ENCODE data around the gene RPH3AL. TPM values are rescaled to one million over a fixed set of nuclear protein-coding genes. Genes with fewer than 3 reads are reported as not detected.
"Not testable (repeated sequence)": the region's sequence is repeated elsewhere in the genome, so short reads cannot be mapped to it uniquely, and the experiment has no call there.

The RPH3AL gene
- total RNA-seq, 6 donors from 2014 or later: 33.6 to 93.2 (median 54.3) TPM

GRCh38 chr17:170130-170670 is 182.4 kb downstream of the RPH3AL start:
- Histone ChIP-seq H3K4me1 (no peaks in the 10 kb centered on the region), H3K9me3 (no peaks in the 10 kb centered on the region), H3K4me3 (no peak overlapping the region), H3K36me3 (no peaks in the 10 kb centered on the region), H3K27ac (no peak overlapping the region), H3K27me3 (no peaks in the 10 kb centered on the region)
- 94 to 100% methylated on average over 4 to 6 of the region's 6 CpGs for WGBS, 2 donors
- ATAC-seq (ENCODE audit: low FRiP score in 2 of 2) (peak in 1 of 2 donors; percentile 62), DNase-seq (peak in 1 of 2 donors; percentile 47)
- no peak for TF ChIP-seq POLR2AphosphoS5 (IDR thresholded peaks at IDR 0.05)

- not testable (repeated sequence) for DNase-seq; ATAC-seq (ENCODE audit: low FRiP score in 2 of 2); H3K36me3 ChIP-seq; H3K27me3 ChIP-seq; H3K27ac ChIP-seq; H3K9me3 ChIP-seq; H3K4me1 ChIP-seq; H3K4me3 ChIP-seq
- WGBS, 2 donors: 57 to 72% methylated on average over 8 to 9 of the region's 11 CpGs
Measured at GRCh38 chr17:168614-169013, 184.0 kb downstream of the RPH3AL start.

GRCh38 chr17:165939-166338 is 186.7 kb downstream of the RPH3AL start:
- TF ChIP-seq CTCF (IDR thresholded peaks at IDR 0.05): no peak
- TF ChIP-seq POLR2AphosphoS5 (IDR thresholded peaks at IDR 0.05): no peak
- TF ChIP-seq EP300 (IDR thresholded peaks at IDR 0.05): no peak
- TF ChIP-seq POLR2A (IDR thresholded peaks at IDR 0.05): no peak
- H3K4me1 ChIP-seq: no peaks in the 10 kb centered on the region
- H3K9me3 ChIP-seq: no peaks in the 10 kb centered on the region
- H3K4me3 ChIP-seq: no peak overlapping the region
- 92 to 96% methylated on average over 10 to 14 of the region's 14 CpGs for WGBS, 2 donors
- H3K36me3 ChIP-seq: peaks cover 0 to 5% (median 0%) of the 10 kb centered on the region in 4 donors
- H3K27me3 ChIP-seq: no peaks in the 10 kb centered on the region
- DNase-seq (peak in 1 of 2 donors; percentile 50), ATAC-seq (ENCODE audit: low FRiP score in 2 of 2) (peak in 1 of 2 donors; percentile 51)
- H3K27ac ChIP-seq: no peak overlapping the region

GRCh38 chr17:164303-165235 is 188.0 kb downstream of the RPH3AL start:
- TF ChIP-seq EP300 (IDR thresholded peaks at IDR 0.05): no peak
- peak; percentile 14 to 61 (median 50) for TF ChIP-seq CTCF (IDR thresholded peaks at IDR 0.05)
- no peak for TF ChIP-seq POLR2AphosphoS5 (IDR thresholded peaks at IDR 0.05)
- Histone ChIP-seq H3K4me3 (no peak overlapping the region), H3K27me3 (no peaks in the 10 kb centered on the region), H3K4me1 (no peaks in the 10 kb centered on the region), H3K36me3 (peaks cover 0 to 5% (median 0%) of the 10 kb centered on the region in 4 donors), H3K9me3 (no peaks in the 10 kb centered on the region), H3K27ac (no peak overlapping the region)
- 62 to 70% methylated on average over 8 to 14 of the region's 16 CpGs for WGBS, 2 donors
- ATAC-seq (ENCODE audit: low FRiP score in 2 of 2) (peak in 1 of 2 donors; percentile 65), DNase-seq (peak in 1 of 2 donors; percentile 67)

- TF ChIP-seq POLR2AphosphoS5 (IDR thresholded peaks at IDR 0.05) (no peak), CTCF (IDR thresholded peaks at IDR 0.05) (peak in 2 of 6 experiments; percentile 6 to 19), EP300 (IDR thresholded peaks at IDR 0.05) (no peak), POLR2A (IDR thresholded peaks at IDR 0.05) (no peak)
Measured at GRCh38 chr17:163514-164098, 189.0 kb downstream of the RPH3AL start.

More at GRCh38 chr17:163514-164098, 189.0 kb downstream of the RPH3AL start:
- Histone ChIP-seq H3K9me3 (no peaks in the 10 kb centered on the region), H3K36me3 (peaks cover 0 to 5% (median 0%) of the 10 kb centered on the region in 4 donors), H3K4me3 (no peak overlapping the region), H3K4me1 (no peaks in the 10 kb centered on the region), H3K27me3 (no peaks in the 10 kb centered on the region), H3K27ac (no peak overlapping the region)
- DNase-seq: peak in 1 of 2 donors; percentile 51
- no peak for ATAC-seq (ENCODE audit: low FRiP score in 2 of 2)
- 85 to 91% methylated on average over 9 to 11 of the region's 11 CpGs for WGBS, 2 donors
